NCI-H510A treated with DMSO at 0.1 percent for 48 hours (cell line): ENCODE data around the gene GOLGA6L10.
"Not testable (repeated sequence)": the region's sequence is repeated elsewhere in the genome, so short reads cannot be mapped to it uniquely, and the experiment has no call there.

Source experiments
- DNase-seq: peaks from one replicate; lab custom pipeline; 2025; lab: John Stamatoyannopoulos, UW

GOLGA6L10 gene

DNA sequence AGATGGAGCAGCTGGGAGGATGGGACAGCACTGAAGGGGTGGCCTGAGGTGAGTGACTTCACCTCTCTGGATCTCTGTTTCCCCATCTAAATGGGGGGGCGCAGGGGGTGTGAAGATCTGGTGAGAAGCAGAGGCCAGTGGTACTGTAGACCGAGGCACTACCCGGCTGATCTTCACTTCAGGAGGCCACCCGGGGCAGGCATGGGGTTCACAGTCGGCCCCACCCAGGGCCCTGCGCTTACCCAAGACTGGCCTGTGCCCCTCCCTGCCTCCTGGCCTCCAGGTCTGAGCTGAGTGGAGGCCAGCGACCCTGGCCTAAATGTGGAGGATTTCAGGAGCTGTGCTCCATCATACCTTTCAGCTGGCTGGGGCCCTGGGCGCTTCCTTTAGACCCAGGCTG, 31.0 kb downstream of the GOLGA6L10 start:
- not testable (repeated sequence) for DNase-seq

DNA sequence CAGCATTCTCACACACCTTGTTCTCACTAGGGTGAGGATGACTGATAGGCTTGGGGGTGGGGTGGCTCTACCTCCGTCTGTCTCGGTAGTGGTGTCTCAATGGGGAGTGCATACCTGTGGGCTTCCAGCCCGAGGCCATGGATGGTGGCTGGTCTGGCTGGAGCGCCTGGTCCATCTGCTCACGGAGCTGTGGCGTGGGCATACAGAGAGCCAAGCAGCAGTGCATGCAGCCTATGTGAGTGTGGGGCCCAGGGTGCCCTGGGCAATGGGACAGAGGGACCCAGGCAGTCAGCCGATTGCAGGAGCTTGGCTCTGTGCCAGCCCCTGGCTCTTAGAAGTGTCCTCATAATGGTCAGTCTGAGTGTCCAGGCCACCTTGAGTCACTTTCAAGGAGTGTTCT, 31.8 kb downstream of the GOLGA6L10 start:
- not testable (repeated sequence) for DNase-seq

DNA sequence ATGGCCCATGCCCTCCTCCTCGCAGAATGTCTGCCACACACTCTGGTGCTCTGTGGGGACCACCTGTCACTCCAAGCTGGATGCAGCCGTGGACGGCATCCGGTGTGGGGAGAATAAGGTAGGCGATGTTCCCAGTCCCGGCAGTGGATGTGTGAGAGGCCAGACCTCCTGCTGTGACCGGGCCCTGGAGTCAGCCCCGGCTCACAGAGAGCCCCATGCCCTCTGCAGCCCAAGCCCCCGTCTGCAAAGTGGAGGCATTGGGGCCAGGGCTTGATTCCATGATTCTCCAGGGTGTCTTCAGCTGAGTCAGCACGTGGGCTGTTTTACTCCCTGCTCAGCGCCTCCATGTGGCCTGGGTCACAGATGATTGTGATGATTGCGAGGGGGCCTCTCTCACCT, 32.2 kb downstream of the GOLGA6L10 start:
- no peak for DNase-seq

DNA sequence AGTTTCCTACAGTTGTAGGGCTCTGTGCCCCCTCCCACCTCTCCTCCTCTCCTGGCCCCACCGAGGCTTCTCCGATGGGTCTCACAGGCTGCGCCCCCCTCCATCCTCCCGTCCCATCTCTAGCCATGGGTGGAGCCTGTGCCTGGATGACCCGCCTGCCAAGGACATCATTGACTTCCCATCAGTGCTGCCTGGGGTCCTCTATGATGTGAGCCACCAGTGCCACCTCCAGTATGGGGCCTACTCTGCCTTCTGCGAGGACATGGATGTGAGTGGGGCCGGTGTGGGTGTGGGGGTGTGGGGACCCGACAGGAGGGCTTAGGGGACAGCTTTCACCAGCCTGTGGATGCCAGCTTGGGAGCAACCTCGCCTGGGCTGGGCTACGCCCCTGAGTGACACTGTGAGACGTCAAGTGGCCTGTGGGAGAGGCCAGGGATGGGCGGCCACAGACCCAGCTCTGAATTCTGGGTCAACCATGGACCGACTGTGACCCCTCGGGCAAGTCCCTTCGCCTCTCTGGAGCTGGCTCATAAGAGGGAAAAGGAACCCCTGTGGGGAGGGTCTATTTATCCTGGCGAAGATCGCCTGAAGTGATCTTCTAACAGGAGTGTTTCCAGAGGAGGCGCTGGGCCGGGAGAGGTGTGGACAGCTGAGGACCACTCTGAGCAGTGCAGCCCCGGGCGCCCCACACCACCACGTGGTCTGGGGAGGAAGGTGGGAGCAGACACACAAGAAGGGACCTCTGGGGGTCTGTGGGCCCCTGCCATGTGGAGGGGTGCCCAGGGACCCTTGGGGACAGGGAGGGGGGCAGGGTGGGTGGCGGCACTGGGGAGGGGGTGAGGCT, 32.8 kb downstream of the GOLGA6L10 start:
- DNase-seq: not testable (repeated sequence)

DNA sequence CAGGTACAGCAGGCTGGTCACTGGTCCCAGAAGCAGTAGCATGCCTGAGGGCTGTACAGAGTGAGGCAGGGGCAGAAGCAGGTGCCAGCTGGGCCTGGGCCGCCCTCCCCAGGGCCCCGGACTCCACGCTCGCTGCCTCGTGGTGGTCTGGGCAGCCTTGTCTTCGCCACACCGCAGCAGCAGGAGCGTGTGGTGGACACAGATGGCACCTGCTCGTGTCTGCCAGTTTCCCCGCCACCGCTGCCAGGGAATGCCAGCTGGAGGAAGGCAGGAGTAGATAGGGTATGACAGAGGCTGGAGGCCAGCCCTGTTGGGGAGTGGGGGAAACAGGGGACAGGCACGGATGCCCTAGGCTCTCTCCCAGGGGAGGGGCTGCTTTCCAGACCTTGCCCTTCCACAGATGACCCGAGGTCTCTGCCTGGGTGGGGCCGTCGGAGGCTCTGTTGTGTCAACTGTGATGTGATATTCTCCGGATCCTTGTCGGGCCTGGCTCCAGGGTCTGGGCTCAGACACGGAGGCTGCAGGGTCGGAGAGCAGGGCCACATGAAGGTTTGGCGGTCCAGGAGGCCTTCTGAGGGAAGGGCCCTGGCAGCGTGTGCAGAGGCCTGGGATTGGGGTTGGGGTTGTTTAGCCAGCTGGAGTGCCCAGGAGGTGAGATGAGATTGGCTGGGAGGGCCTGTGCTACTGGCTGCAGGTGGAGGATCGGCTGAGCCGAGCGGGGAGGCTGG, 33.6 kb downstream of the GOLGA6L10 start:
- DNase-seq: no peak

DNA sequence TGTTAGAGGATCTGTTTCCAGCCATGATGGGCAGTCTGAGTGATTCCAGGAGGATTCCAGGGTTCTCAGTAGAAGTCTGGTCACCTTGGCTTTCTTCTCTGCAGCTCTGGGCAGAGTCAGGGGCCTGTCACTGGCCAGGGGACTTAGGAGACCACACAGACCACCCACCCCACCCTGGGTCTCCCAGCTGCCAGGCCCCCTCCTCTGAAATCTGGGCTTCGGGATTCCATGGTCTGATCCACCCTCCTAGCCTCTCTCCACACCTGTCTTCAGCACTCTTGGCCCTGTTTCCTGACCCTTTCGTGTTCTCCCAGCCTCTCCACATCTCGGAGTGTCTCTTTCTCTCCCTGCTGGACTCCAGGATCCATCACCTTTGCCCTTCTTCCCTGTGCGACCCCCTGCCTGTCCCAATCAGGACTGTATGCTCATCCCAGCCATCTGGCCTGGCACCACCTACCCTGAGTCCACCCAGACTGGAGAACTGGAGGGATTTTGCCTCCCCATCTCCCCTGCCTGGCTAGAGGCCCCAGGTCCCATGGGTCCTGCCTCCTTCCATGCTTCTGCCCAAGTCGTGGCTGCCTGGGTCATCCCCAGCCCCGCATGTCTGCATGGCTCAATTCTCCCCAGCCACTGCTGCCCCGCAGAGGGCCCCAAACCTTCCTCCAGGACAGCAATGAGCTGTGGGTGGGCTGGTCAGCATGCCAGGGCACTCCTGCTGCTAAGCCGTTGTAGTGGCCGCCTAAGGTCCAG, 34.3 kb downstream of the GOLGA6L10 start:
- no peak for DNase-seq

DNA sequence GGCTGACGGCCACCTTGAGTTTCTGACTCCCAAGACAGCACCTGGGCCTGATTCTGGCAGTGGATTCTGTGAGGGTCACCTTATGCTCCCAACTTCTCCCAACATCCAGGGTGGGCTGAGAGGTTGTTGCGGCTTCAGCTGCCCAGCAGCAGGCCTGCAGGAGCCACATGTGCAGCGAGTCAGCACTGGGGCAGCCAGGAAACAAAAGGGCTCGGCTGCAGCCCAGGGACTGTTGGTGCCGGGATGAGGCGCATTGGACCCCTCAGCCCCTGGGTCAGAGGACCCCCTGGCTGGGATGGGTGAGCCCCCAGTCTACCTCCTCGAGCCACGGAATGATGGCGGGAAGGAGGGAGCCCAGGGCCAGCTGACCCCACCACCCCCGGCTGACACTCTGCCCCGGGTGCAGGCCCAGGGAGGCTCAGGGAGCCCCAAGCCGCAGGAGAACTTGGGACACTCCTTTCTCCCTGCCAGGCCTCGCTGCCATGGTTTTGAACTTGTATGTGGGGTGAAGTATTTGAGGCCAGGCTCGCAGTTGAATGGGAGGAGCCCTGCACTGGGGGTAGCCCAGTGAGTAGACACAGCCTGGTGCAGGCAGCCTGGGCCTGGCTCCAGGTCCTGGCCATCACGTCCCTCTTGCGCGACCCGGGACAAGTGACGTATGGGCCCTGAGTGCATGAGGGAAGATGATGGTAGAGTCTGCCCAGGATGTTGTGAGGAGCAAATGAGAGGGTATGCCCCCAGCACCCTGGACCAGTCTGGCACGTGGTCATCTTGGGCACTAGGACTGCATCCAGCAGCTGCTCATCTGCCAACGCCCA, 35.1 kb downstream of the GOLGA6L10 start:
- DNase-seq: not testable (repeated sequence)

DNA sequence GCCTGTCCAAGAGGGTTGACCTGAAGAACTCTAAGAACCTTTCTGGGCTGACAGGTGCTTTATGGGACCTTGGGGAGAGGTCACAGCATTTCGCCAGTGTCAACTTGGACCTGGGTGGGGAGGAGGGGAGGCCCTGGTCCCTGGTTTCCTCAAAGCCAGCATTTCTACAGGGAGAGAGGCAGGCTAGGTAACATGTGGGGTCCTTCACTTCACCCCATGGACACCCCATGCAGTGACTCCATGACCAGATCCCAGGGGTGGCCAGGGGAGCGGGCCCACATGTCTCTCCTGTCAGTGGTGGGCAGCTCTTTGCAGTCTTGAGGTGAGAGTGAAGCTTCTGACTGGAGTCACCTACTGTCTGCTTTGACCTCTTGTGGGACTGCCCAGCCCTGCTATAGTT, 35.8 kb downstream of the GOLGA6L10 start:
- no peak for DNase-seq

DNA sequence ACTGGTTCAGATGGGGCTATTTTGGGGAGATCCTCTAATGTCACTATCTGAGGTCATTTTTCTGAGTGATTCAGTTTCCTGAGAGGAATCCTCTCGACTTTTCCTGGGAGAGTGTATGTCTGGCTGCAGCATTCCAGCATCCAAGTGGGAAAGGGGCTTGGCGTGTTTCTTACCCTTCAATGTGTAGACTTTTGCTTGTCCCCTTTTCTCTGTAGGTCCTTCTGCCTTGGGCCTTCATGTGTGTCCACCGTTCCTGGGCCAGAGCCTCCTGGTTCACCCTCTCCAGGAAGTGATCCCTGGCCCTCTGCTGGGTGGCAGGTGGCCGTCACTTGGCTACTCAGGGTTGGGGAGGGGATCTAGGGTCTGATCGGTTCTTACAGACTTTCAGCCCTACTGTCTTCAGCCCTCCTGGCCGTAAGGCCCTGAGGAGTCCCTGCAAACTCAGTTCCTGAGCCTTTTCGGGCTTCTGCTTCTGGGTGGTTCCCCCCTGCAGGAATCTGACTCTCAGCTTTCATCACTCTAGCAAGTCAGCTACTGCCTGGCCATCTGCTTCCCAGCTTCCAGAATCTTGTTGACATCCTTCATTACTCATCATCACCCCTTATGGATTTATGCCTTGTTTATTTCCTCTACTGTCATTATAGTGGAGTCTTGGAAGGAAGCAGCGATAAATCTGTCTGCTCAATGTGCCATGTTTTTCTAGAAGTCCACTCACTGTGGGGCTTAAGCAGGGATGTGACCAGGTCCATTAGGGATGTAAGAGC, 36.5 kb downstream of the GOLGA6L10 start:
- DNase-seq: no peak

DNA sequence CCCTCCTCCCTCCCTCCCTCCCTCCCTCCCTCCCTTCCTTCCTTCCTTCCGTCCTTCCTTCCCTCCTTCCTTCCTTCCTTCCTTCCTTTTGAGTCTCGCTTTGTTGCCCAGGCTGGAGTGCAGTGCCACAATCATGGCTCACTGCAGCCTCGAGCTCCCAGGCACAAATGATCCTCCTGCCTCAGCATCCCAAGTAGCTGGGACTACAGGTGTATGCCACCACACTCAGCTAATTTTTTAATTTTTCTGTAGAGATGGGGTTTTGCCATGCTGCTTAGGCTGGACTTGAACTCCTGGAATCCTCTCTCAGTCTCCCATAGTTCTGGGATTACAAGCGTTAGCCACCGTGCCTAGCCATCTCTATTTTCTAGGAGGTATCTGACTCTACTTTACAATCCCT, 38.0 kb downstream of the GOLGA6L10 start:
- DNase-seq: not testable (repeated sequence)

DNA sequence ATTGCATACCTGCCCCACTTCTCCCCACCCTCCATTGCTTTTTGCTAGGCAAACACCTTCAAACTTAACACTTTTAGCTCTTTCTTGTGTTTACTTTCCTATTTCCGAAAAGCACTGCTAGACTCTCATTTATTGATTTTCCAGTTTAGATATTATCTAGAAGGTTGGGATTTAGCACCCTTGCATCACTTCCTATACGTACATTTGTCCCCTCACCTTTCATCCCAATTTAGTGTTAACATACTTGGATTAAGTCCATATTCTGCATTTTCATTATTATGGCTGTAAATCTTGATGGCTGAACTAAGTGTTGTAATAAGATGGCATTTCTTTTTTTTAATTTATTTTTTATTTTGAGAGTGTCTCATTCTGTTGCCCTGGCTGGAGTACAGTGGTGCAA, 39.5 kb downstream of the GOLGA6L10 start:
- no peak for DNase-seq

DNA sequence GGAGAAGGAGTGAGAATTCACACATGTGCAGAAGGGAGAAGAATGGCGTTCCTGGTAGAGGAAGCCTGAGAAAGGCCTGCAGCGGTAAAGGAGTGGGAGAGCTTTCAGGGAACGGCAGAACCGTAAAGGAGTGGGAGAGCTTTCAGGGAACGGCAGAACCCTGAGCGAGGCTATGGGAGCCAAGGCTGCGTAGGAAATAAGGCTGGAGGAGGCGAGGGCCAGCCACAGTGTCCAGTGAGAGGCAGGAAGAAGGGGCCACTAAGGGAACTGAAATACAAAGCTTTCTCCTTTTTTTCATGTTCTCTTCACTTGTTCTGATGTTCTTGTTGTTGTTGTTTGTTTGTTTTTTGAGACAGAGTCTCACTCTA, 41.6 kb downstream of the GOLGA6L10 start:
- DNase-seq: no peak

DNA sequence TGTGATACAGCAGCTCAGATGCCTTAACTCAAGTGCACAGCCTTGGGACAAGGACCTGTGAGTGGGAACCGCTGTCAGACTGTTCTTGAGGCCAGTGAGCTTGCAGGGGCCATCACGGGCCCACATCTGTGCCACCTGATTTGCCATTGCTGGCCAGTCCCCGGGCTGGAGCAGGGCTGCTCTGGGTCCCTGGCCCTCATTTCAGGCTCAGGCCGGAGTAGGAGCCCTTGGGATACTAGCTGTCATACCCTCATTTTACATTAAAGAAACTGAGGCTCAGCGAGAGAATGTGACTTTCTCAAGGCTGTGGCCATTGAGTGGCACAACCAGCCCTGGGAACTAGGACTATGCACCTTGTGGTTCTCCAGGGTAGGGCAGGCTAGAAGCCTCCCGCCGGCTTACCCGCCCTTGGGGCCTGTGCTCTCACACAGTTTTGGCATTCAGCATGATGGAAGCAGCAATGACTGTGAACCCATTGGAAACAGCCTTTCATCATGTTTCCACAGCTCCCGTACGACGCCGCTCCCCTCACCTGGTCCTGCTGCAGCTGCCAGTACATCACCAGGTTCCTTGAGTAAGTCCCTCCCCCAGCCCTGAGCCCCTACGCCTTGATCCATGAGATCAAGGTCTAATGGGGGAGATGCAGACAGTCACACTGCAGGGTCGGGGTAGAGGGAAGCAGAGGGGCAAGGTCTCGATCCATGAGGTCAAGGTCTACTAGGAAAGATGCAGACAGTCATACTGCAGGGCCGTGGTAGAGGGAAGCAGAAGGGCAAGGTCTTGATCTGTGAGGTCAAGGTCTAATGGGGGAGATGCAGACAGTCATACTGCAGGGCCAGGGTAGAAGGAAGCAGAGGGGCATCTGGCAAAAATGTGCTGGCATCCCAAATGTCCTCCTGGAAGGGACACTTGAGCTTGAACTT, 42.2 kb downstream of the GOLGA6L10 start:
- no peak for DNase-seq

DNA sequence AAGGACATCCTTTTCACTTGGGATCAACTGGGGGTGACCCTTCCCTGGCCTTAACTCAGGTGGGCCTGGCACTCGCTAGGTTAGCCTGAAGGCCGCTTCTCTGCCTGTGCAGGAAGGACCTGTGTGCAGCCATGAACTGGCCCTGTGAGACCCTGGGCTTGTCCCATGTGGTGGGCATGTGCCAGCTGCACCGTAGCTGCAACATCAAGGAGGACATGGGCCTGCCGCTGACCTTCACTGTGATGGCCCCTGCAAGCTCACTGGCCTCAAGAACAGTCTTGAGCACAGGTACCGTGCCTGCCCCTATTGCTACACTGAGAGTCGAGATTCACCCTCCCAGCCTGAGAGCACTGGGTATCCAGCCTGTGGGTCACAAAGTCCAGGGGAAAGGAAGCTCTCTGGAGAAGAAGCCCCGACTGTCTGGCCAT, 43.6 kb downstream of the GOLGA6L10 start:
- no peak for DNase-seq

DNA sequence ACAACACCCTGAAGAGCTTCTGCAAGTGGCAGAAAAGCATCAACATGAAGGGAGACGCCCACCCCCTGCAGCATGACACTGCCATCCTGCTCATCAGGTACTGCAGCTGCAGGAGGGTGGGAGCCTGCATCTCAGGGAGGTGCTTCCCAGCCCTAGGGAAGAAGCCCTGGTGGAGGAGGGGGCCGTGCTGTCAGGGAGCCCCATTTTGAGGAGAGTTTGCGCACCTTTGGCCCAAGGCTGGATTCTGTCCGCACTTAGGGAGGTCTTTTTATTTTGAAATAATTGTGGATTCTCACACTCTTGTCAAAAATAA, 44.5 kb downstream of the GOLGA6L10 start:
- DNase-seq: no peak

DNA sequence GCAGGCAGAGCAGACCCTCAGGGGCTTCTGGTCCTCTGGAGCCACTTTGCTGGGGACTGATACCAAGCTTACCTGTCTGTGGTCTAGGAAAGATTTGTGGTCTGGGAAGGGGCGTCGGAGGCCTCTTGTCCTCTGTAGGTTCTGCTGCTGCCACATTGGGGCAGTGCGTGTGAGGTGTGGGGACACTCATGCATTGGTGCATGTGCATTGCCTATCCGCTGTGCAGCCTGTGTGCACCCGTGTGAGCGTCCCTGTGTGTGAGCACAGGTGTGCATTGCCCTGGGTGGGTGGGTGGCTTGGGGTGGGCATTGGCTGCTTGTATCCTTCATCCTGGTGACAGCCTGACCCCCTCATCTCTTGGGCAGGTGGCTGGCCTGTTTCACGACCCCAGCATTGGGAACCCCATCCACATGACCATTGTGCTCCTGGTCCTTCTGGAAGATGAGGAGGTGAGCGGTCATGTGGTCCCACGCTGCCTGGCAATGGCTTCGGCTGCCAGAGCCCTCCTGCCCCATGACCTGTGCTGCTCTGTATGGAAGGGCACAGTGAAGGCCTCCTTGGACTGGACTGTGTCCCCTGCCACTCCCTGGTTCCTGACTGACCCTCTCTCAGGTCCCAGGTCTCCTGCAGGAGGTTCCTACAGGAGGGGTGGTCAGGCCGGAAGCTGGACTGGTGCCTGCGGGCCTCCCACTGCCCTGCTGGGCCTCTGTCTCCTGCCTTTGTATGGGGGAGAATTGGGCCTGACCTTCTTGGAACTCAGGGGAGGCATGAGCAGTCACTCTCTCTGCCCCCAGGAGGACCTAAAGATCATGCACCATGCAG, 45.1 kb downstream of the GOLGA6L10 start:
- DNase-seq: no peak

DNA sequence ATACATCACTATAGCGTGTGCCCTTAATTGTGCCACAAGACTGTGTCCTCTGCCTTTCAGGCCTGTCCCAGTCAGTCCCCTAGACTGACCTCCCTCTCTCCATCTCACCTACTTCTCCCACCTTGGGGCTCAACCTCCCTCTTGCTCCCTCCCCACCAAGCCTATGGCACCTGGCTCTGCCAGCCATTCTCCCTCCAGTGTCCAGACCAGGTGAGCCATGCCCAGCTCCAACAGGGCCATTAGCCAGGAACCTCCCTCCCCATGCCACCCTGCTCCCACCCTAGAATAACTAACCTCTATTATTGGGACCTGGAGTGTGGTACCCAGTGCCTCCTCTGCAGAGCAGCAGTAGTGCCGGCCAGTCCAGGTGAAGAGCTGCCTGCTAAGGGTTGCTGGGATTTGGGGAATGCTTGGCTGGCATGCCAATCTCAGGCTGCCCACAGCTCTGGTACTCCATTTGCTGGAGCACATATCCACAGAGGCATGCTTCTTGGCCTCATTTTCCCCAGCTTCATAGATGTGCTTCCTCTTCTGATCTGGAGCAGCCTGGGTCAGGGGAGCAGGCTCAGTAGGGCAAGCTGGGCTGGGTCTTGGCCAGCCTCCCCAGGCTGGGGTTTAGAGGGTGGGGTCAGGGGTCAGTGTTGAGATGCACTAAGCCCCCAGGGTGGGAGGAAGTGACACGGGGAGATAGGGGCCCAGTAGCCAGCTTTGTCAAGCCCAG, 47.8 kb downstream of the GOLGA6L10 start:
- DNase-seq: no peak

DNA sequence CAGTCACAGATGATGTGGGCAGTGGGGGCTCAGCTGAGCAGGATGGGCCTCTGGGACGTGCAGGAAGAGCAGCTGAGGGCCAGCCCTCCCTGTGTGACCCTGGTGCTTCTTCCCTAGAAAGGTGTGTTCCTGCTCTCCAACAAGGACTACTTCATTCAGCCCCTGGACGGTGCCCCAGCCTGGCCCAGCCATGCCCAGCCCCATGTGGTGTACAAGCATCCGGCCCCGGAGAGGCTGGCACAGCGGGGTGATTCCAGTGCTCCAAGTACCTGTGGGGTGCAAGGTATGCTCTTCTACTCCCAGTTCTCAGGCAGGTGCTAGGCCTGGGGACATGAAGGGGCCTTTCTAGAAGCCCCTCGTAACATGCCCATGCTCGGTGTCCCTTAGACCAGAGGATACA, 48.4 kb downstream of the GOLGA6L10 start:
- no peak for DNase-seq

DNA sequence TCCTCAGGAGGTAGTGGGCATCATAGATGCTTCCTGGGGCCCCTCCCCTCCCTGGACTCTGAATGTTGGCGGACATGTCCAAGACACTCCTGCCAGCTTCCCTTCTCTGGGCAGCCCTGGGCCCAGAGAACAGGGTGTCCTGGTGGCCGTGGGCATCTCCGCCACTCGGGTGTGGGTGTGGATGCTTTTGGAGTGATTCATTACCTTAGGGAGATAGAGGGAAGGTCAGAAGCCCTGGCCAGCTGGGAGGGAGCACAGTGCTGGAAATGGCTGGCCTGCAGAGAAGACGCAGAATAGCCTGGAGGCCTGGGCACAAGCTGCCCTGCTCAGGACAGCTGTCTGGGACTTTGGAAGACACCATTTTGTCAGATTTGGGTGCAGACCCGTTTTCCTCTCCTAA, 48.9 kb downstream of the GOLGA6L10 start:
- DNase-seq: not testable (repeated sequence)
